Neural progenitor cell (in vitro differentiated cells): ENCODE data around the gene MYOM1. TPM values are rescaled to one million over a fixed set of nuclear protein-coding genes. Genes with fewer than 3 reads are reported as not detected.
A peak's percentile ranks its signal among the peaks of the same experiment; 100 is the strongest.

Source experiments
- DNase-seq: peaks from one replicate; pipeline ENCODE4 v3.0.0-alpha.2; 2016; ENCODE audit warnings: low spot score
- H2AFZ ChIP-seq: fragments of 200-600 bp; sonication (generic); replicated peaks from 2 replicates; pipeline ENCODE4 v1.6.1; 2016; ENCODE audit warnings: antibody characterized with exemption
- H3F3A ChIP-seq: fragments of 200-600 bp; sonication (generic); 2 replicates; pipeline ENCODE4 v1.6.1; 2016; ENCODE audit warnings: antibody characterized with exemption, low read depth
- H3K27ac ChIP-seq: fragments of 200-600 bp; sonication (generic); 2 replicates; pipeline ENCODE4 v1.5.1; 2016; ENCODE audit warnings: mild to moderate bottlenecking
- H3K27me3 ChIP-seq: fragments of 200-600 bp; sonication (generic); 2 replicates; pipeline ENCODE4 v1.6.1; 2016; ENCODE audit warnings: mild to moderate bottlenecking, moderate library complexity
- H3K36me3 ChIP-seq: fragments of 200-600 bp; sonication (generic); 2 replicates; pipeline ENCODE4 v1.5.1; 2016
- H3K4me1 ChIP-seq: fragments of 200-600 bp; sonication (generic); 2 replicates; pipeline ENCODE4 v1.6.1; 2016; ENCODE audit warnings: mixed run types
- H3K4me2 ChIP-seq: fragments of 200-600 bp; sonication (generic); 2 replicates; pipeline ENCODE4 v1.6.1; 2016
- H3K4me3 ChIP-seq: fragments of 200-600 bp; sonication (generic); 2 replicates; pipeline ENCODE4 v1.5.1; 2016
- H3K79me2 ChIP-seq: fragments of 200-600 bp; sonication (generic); 2 replicates; pipeline ENCODE4 v1.6.1; 2016; ENCODE audit warnings: low read depth
- H3K9ac ChIP-seq: fragments of 200-600 bp; sonication (generic); 2 replicates; pipeline ENCODE4 v1.6.1; 2016
- H3K9me3 ChIP-seq: fragments of 200-600 bp; sonication (generic); 2 replicates; pipeline ENCODE4 v1.5.1; 2016; ENCODE audit warnings: low read depth
- H4K20me1 ChIP-seq: fragments of 200-600 bp; sonication (generic); 2 replicates; pipeline ENCODE4 v1.6.1; 2016; ENCODE audit warnings: low read depth
- H3K27ac Mint-ChIP-seq: 3 replicates; pipeline ENCODE4 v1.8.0; 2021; ENCODE audit warnings: mixed read lengths
- H3K27me3 Mint-ChIP-seq: 2 replicates; pipeline ENCODE4 v1.8.0; 2022; ENCODE audit warnings: low read depth, mild to moderate bottlenecking, inconsistent platforms, moderate library complexity, mixed read lengths; ENCODE audit not compliant: insufficient read depth
- H3K36me3 Mint-ChIP-seq: 3 replicates; pipeline ENCODE4 v1.8.0; 2021; ENCODE audit warnings: mixed read lengths
- H3K4me1 Mint-ChIP-seq: 3 replicates; pipeline ENCODE4 v1.8.0; 2021; ENCODE audit warnings: mixed read lengths
- H3K4me3 Mint-ChIP-seq: 3 replicates; pipeline ENCODE4 v1.8.0; 2021; ENCODE audit warnings: mild to moderate bottlenecking, moderate library complexity, mixed read lengths
- H3K9me3 Mint-ChIP-seq: 3 replicates; pipeline ENCODE4 v1.8.0; 2020; ENCODE audit warnings: mixed read lengths
- CTCF ChIP-seq: fragments of 200-600 bp; sonication (generic); IDR thresholded peaks from 2 replicates; pipeline ENCODE4 v1.5.1; 2017; ENCODE audit warnings: antibody characterized with exemption, mild to moderate bottlenecking
- EZH2 ChIP-seq: fragments of 200-600 bp; sonication (generic); IDR thresholded peaks from 2 replicates; pipeline ENCODE4 v1.6.1; 2017; ENCODE audit warnings: antibody characterized with exemption, mild to moderate bottlenecking, moderate library complexity
- EZH2phosphoT487 ChIP-seq: fragments of 200-600 bp; sonication (generic); IDR thresholded peaks from 2 replicates; pipeline ENCODE4 v1.6.1; 2017; ENCODE audit warnings: antibody characterized with exemption
- total RNA-seq: library from RNA; depleted of rRNA; stranded (reverse); fragments of >200 nt; gene quantifications from 2 replicates; pipeline ENCODE4 v1.2.3, GENCODE V29; 2015; ENCODE audit warnings: low replicate concordance

MYOM1 gene
- total RNA-seq, 1 donor from 2014 or later: 0.45 TPM

- H3K9me3 ChIP-seq: no peaks in the 10 kb centered on the region
- H3K79me2 ChIP-seq: peaks cover 70% of the 10 kb centered on the region
- Mint-ChIP-seq H3K27ac (peak overlapping the region; percentile 73), H3K9me3 (no peaks in the 10 kb centered on the region), H3K4me1 (peaks cover 36% of the 10 kb centered on the region), H3K4me3 (peak overlapping the region; percentile 93), H3K27me3 (no peaks in the 10 kb centered on the region), H3K36me3 (no peaks in the 10 kb centered on the region)
- H2AFZ ChIP-seq: no peak overlapping the region
- H3K36me3 ChIP-seq: no peaks in the 10 kb centered on the region
- H3K4me1 ChIP-seq: peaks cover 18% of the 10 kb centered on the region
- TF ChIP-seq EZH2 (no peak), EZH2phosphoT487 (no peak), CTCF (no peak)
- peak overlapping the region; percentile 81 for H3K4me3 ChIP-seq
- no peak for DNase-seq
- H3K27ac ChIP-seq: no peak overlapping the region
- peaks cover 23% of the 10 kb centered on the region for H3F3A ChIP-seq
- no peaks in the 10 kb centered on the region for H3K27me3 ChIP-seq
- H4K20me1 ChIP-seq: peaks cover 59% of the 10 kb centered on the region
- H3K4me2 ChIP-seq: peak overlapping the region; percentile 90
- peak overlapping the region; percentile 99 for H3K9ac ChIP-seq
Observed at GRCh38 chr18:3263132-3263700, 43.4 kb upstream of the MYOM1 start.

GRCh38 chr18:3262234-3263131 lies 42.7 kb upstream of the MYOM1 start:
- Mint-ChIP-seq H3K27me3 (no peaks in the 10 kb centered on the region), H3K4me3 (peak overlapping the region; percentile 93), H3K36me3 (peaks cover 2% of the 10 kb centered on the region), H3K9me3 (no peaks in the 10 kb centered on the region), H3K27ac (peak overlapping the region; percentile 73), H3K4me1 (peaks cover 36% of the 10 kb centered on the region)
- Histone ChIP-seq H3K4me2 (peak overlapping the region; percentile 90), H3K9me3 (no peaks in the 10 kb centered on the region), H3K36me3 (no peaks in the 10 kb centered on the region), H3K4me1 (peaks cover 18% of the 10 kb centered on the region), H4K20me1 (peaks cover 53% of the 10 kb centered on the region), H3K27me3 (no peaks in the 10 kb centered on the region), H3F3A (peaks cover 29% of the 10 kb centered on the region), H3K27ac (peak overlapping the region; percentile 100), H3K4me3 (peak overlapping the region; percentile 81), H3K79me2 (peaks cover 62% of the 10 kb centered on the region), H3K9ac (peak overlapping the region; percentile 99), H2AFZ (peak overlapping the region; percentile 90)
- TF ChIP-seq CTCF (no peak), EZH2 (no peak), EZH2phosphoT487 (no peak)
- DNase-seq: no peak

GRCh38 chr18:3261373-3262233 lies 41.8 kb upstream of the MYOM1 start, which contains the start of gene MYL12B:
MYL12B (plus strand) TSS chr18:3262133; CDS start chr18:3272899, 10,766 bp downstream.
- peaks cover 36% of the 10 kb centered on the region for H3K4me1 Mint-ChIP-seq

More at GRCh38 chr18:3261373-3262233, 41.8 kb upstream of the MYOM1 start, which contains the start of gene MYL12B:
- H3K36me3 ChIP-seq: peaks cover under 1% of the 10 kb centered on the region
- H4K20me1 ChIP-seq: peaks cover 44% of the 10 kb centered on the region
- peak within 1 kb of the TSS; percentile 81 for H3K4me3 ChIP-seq
- H3K4me2 ChIP-seq: peak within 1 kb of the TSS; percentile 90
- no peaks in the 10 kb centered on the region for H3K9me3 ChIP-seq
- peak within 1 kb of the TSS; percentile 90 for H2AFZ ChIP-seq
- Mint-ChIP-seq H3K9me3 (no peaks in the 10 kb centered on the region), H3K36me3 (peaks cover 2% of the 10 kb centered on the region), H3K27ac (peak within 1 kb of the TSS; percentile 100), H3K4me3 (peak within 1 kb of the TSS; percentile 93), H3K27me3 (no peaks in the 10 kb centered on the region)
- H3K9ac ChIP-seq: peak within 1 kb of the TSS; percentile 99
- H3K79me2 ChIP-seq: peaks cover 54% of the 10 kb centered on the region
- peak; percentile 93 for DNase-seq
- no peak for TF ChIP-seq EZH2
- no peak for TF ChIP-seq CTCF
- no peak for TF ChIP-seq EZH2phosphoT487
- H3K27me3 ChIP-seq: no peaks in the 10 kb centered on the region
- H3K4me1 ChIP-seq: peaks cover 18% of the 10 kb centered on the region
- peak within 1 kb of the TSS; percentile 100 for H3K27ac ChIP-seq
- H3F3A ChIP-seq: peaks cover 38% of the 10 kb centered on the region
